Measurements from ENCODE around the gene SDHA.
"Not testable (repeated sequence)": the region's sequence is repeated elsewhere in the genome, so short reads cannot be mapped to it uniquely, and the experiment has no call there.

Gene SDHA

DNA sequence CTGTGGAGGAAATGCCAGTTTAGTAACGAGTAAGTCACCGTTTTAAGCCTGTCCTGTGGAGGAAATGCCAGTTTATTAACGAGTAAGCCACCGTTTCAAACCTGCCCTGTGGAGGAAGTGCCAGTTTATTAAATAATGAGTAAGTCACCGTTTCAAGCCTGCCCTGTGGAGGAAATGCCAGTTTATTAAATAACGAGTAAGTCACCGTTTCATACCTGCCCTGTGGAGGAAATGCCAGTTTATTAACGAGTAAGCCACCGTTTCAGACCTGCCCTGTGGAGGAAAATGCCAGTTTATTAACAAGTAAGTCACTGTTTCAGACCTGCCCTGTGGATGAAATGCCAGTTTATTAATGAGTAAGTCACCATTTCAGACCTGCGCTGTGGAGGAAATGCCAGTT, 34.4 kb downstream of the SDHA start:
- no peaks in the 10 kb centered on the region for H4K20me1 ChIP-seq (ENCODE audit: low read depth, low read length)
- H3K79me2 ChIP-seq (ENCODE audit: insufficient read depth, low read length) = no peaks in the 10 kb centered on the region
- H2AFZ ChIP-seq (ENCODE audit: low read depth, low read length, severe bottlenecking) = no peak overlapping the region
- H3K9me2 ChIP-seq (replicated peaks; ENCODE audit: insufficient read depth, low read length) = no peaks in the 10 kb centered on the region
- no peak overlapping the region for H3K4me3 ChIP-seq (ENCODE audit: insufficient read depth, low read length, poor library complexity, severe bottlenecking)
- peaks cover 20% of the 10 kb centered on the region for H3K36me3 ChIP-seq (ENCODE audit: low read length)
- H3F3A ChIP-seq (ENCODE audit: insufficient read depth) = peaks cover 12% of the 10 kb centered on the region; the same call in 1 of the 2 replicates
- peak overlapping the region; percentile 44 for H3K4me2 ChIP-seq (ENCODE audit: low read depth, low read length, poor library complexity, severe bottlenecking)
- H3K27me3 ChIP-seq (ENCODE audit: low read length) = no peaks in the 10 kb centered on the region
- peak overlapping the region; percentile 42 for H3K9ac ChIP-seq (ENCODE audit: low read length)
- H3K9me3 ChIP-seq (ENCODE audit: insufficient read depth, low read length) = no peaks in the 10 kb centered on the region
- peak overlapping the region; percentile 90 for H3K27ac ChIP-seq (ENCODE audit: low read depth, low read length)
- TF ChIP-seq, protein P1, sequence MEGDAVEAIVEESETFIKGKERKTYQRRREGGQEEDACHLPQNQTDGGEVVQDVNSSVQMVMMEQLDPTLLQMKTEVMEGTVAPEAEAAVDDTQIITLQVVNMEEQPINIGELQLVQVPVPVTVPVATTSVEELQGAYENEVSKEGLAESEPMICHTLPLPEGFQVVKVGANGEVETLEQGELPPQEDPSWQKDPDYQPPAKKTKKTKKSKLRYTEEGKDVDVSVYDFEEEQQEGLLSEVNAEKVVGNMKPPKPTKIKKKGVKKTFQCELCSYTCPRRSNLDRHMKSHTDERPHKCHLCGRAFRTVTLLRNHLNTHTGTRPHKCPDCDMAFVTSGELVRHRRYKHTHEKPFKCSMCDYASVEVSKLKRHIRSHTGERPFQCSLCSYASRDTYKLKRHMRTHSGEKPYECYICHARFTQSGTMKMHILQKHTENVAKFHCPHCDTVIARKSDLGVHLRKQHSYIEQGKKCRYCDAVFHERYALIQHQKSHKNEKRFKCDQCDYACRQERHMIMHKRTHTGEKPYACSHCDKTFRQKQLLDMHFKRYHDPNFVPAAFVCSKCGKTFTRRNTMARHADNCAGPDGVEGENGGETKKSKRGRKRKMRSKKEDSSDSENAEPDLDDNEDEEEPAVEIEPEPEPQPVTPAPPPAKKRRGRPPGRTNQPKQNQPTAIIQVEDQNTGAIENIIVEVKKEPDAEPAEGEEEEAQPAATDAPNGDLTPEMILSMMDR (IDR thresholded peaks at IDR 0.05; ENCODE audit: insufficient read depth, low read length, poor library complexity, severe bottlenecking) = no peak
- TF ChIP-seq EZH2phosphoT487 (conservative IDR thresholded peaks at IDR 0.05; ENCODE audit: low read length) = no peak

GRCh38 chr5:254322-254721, 36.2 kb downstream of the SDHA start:
- H3K79me2 ChIP-seq (ENCODE audit: insufficient read depth, low read length); H3K27me3 ChIP-seq (ENCODE audit: low read length); H2AFZ ChIP-seq (ENCODE audit: low read depth, low read length, severe bottlenecking); H3K4me3 ChIP-seq (ENCODE audit: insufficient read depth, low read length, poor library complexity, severe bottlenecking); H3K27ac ChIP-seq (ENCODE audit: low read depth, low read length); H3K4me2 ChIP-seq (ENCODE audit: low read depth, low read length, poor library complexity, severe bottlenecking); H3K9me3 ChIP-seq (ENCODE audit: insufficient read depth, low read length); H3K9me2 ChIP-seq (replicated peaks; ENCODE audit: insufficient read depth, low read length); H3K9ac ChIP-seq (ENCODE audit: low read length); H4K20me1 ChIP-seq (ENCODE audit: low read depth, low read length): not testable (repeated sequence)
- Histone ChIP-seq H3K36me3 (ENCODE audit: low read length) (peaks cover 16% of the 10 kb centered on the region), H3F3A (ENCODE audit: insufficient read depth) (peaks cover 12% of the 10 kb centered on the region; the same call in 1 of the 2 replicates)

DNA sequence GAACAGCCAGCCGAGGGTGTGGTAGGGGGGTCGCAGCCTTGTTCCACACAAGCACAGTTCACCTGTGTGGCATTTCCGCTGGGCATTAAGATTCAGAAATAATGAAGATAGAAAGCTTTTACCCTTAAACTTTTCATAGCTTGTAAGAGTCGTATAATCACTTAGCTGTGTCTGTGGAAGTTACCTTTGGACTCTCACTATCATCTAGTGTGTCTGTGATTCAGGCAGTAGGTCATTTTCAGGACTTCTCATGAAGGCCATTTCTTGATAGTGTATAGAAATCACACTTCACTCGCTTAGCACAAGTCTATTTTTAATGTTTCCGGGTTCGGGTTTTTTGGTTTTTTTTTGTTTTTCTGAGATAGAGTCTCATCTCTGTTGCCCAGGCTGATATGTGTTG, 37.0 kb downstream of the SDHA start:
- not testable (repeated sequence) for H3K4me2 ChIP-seq (ENCODE audit: low read depth, low read length, poor library complexity, severe bottlenecking); H3K9ac ChIP-seq (ENCODE audit: low read length); H4K20me1 ChIP-seq (ENCODE audit: low read depth, low read length); H3K9me2 ChIP-seq (replicated peaks; ENCODE audit: insufficient read depth, low read length); H3K27me3 ChIP-seq (ENCODE audit: low read length); H3K4me3 ChIP-seq (ENCODE audit: insufficient read depth, low read length, poor library complexity, severe bottlenecking); H3K27ac ChIP-seq (ENCODE audit: low read depth, low read length); H3K79me2 ChIP-seq (ENCODE audit: insufficient read depth, low read length); H2AFZ ChIP-seq (ENCODE audit: low read depth, low read length, severe bottlenecking); H3K9me3 ChIP-seq (ENCODE audit: insufficient read depth, low read length)
- H3K36me3 ChIP-seq (ENCODE audit: low read length) = peaks cover 16% of the 10 kb centered on the region
- H3F3A ChIP-seq (ENCODE audit: insufficient read depth) = peaks cover 12% of the 10 kb centered on the region; the same call in 1 of the 2 replicates

DNA sequence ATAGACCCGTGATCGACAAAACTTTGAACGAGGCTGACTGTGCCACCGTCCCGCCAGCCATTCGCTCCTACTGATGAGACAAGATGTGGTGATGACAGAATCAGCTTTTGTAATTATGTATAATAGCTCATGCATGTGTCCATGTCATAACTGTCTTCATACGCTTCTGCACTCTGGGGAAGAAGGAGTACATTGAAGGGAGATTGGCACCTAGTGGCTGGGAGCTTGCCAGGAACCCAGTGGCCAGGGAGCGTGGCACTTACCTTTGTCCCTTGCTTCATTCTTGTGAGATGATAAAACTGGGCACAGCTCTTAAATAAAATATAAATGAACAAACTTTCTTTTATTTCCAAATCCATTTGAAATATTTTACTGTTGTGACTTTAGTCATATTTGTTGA, 38.2 kb downstream of the SDHA start:
- H3K4me3 ChIP-seq (ENCODE audit: insufficient read depth, low read length, poor library complexity, severe bottlenecking); H2AFZ ChIP-seq (ENCODE audit: low read depth, low read length, severe bottlenecking); H3K27ac ChIP-seq (ENCODE audit: low read depth, low read length); H3K9ac ChIP-seq (ENCODE audit: low read length); H3K9me2 ChIP-seq (replicated peaks; ENCODE audit: insufficient read depth, low read length); H3K79me2 ChIP-seq (ENCODE audit: insufficient read depth, low read length); H4K20me1 ChIP-seq (ENCODE audit: low read depth, low read length); H3K27me3 ChIP-seq (ENCODE audit: low read length); H3K9me3 ChIP-seq (ENCODE audit: insufficient read depth, low read length); H3K4me2 ChIP-seq (ENCODE audit: low read depth, low read length, poor library complexity, severe bottlenecking): not testable (repeated sequence)
- peaks cover 16% of the 10 kb centered on the region for H3K36me3 ChIP-seq (ENCODE audit: low read length)
- H3F3A ChIP-seq (ENCODE audit: insufficient read depth) = peaks cover 12% of the 10 kb centered on the region; the same call in 1 of the 2 replicates

GRCh38 chr5:257148-257547, 39.0 kb downstream of the SDHA start:
- Histone ChIP-seq H3K27ac (ENCODE audit: low read depth, low read length) (no peak overlapping the region), H3K9me3 (ENCODE audit: insufficient read depth, low read length) (0 out of 2 replicates have a peak, but pooled peaks cover 4% of the 10 kb centered on the region), H3K36me3 (ENCODE audit: low read length) (peaks cover 16% of the 10 kb centered on the region), H3K27me3 (ENCODE audit: low read length) (no peaks in the 10 kb centered on the region), H2AFZ (ENCODE audit: low read depth, low read length, severe bottlenecking) (no peak overlapping the region), H3K9me2 (replicated peaks; ENCODE audit: insufficient read depth, low read length) (no peaks in the 10 kb centered on the region), H4K20me1 (ENCODE audit: low read depth, low read length) (no peaks in the 10 kb centered on the region), H3F3A (ENCODE audit: insufficient read depth) (peaks cover 8% of the 10 kb centered on the region; the same call in 1 of the 2 replicates), H3K79me2 (ENCODE audit: insufficient read depth, low read length) (no peaks in the 10 kb centered on the region), H3K4me2 (ENCODE audit: low read depth, low read length, poor library complexity, severe bottlenecking) (no peak overlapping the region), H3K9ac (ENCODE audit: low read length) (no peak overlapping the region), H3K4me3 (ENCODE audit: insufficient read depth, low read length, poor library complexity, severe bottlenecking) (no peak overlapping the region)
- TF ChIP-seq, protein P1 (IDR thresholded peaks at IDR 0.05; ENCODE audit: insufficient read depth, low read length, poor library complexity, severe bottlenecking) = no peak
- no peak for TF ChIP-seq EZH2phosphoT487 (conservative IDR thresholded peaks at IDR 0.05; ENCODE audit: low read length)

DNA sequence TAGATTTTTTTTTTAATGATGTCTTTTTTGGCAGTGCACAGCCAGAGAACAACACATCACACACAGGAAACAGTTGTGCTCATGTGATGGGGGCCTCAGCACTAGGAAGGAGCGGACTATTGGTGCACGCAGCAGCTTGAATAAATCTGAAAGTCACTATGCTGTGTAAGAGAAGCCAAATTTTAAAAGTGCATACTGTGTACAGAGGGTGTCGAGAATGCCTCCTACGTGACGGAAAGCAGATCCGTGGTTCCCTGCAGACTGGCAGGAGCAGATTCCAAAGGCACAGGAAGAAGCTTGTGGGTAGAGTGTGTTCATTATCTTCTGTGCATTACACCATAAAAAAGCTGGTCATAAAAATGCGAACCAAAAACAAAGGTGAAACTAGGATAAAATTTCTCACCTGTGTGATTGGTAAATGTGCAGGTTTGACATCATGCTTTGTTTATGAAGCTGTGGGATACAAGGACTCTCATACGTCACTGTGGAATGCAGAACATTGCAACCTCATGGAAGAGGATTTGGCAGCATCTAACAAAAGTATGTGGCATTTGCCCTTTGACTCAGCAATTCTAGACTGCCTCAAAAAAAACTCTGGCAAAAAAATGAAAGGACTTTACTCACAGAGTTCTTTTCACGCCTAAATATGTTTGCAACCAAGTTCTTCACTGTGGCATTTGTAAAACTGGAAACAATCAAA, 45.3 kb downstream of the SDHA start:
- not testable (repeated sequence) for H3K27ac ChIP-seq (ENCODE audit: low read depth, low read length); H4K20me1 ChIP-seq (ENCODE audit: low read depth, low read length); H3K9me2 ChIP-seq (replicated peaks; ENCODE audit: insufficient read depth, low read length); H2AFZ ChIP-seq (ENCODE audit: low read depth, low read length, severe bottlenecking); H3F3A ChIP-seq (ENCODE audit: insufficient read depth); H3K79me2 ChIP-seq (ENCODE audit: insufficient read depth, low read length); H3K9ac ChIP-seq (ENCODE audit: low read length); H3K27me3 ChIP-seq (ENCODE audit: low read length); H3K4me2 ChIP-seq (ENCODE audit: low read depth, low read length, poor library complexity, severe bottlenecking); H3K36me3 ChIP-seq (ENCODE audit: low read length); H3K9me3 ChIP-seq (ENCODE audit: insufficient read depth, low read length); H3K4me3 ChIP-seq (ENCODE audit: insufficient read depth, low read length, poor library complexity, severe bottlenecking)

Data from SU-DHL-6 (cell line).